Fibroblast of skin of left quadriceps (primary cell): ENCODE measurements around the gene ACOXL.
A peak's percentile ranks its signal among the peaks of the same experiment; 100 is the strongest.
"Not testable (repeated sequence)": the region's sequence is repeated elsewhere in the genome, so short reads cannot be mapped to it uniquely, and the experiment has no call there.

Experiments
- DNase-seq, 2 experiments: peaks; one replicate each; pipeline ENCODE4 v3.0.0-alpha.2; 2013; ENCODE audit warnings: low read depth in 2 of 2

ACOXL gene

GRCh38 chr2:110732422-110733413, at the start of gene ACOXL:
TSS of gene ACOXL (plus strand) at chr2:110732573. CDS start at chr2:110768390, 35,817 bp downstream.
- DNase-seq: no peak

DNA sequence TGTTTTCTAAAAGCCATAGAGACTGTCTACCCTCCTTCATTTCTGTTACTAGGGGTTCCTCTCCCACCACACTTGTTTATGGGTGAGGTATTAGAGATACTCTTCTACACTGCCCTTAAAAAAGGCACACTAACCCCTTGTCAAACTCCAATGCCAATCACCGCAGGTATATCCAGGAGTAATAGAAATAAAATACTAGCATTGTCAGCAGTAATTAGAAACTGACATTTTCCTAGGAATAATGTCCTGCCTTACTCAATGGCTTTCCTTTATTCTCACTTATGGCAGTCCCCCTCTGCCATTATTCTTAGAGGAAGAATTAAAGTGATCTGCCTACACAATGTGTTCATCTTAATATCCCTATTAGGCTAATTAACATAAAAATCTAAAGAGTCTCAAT, 49.5 kb upstream of the ACOXL start:
- DNase-seq: no peak

DNA sequence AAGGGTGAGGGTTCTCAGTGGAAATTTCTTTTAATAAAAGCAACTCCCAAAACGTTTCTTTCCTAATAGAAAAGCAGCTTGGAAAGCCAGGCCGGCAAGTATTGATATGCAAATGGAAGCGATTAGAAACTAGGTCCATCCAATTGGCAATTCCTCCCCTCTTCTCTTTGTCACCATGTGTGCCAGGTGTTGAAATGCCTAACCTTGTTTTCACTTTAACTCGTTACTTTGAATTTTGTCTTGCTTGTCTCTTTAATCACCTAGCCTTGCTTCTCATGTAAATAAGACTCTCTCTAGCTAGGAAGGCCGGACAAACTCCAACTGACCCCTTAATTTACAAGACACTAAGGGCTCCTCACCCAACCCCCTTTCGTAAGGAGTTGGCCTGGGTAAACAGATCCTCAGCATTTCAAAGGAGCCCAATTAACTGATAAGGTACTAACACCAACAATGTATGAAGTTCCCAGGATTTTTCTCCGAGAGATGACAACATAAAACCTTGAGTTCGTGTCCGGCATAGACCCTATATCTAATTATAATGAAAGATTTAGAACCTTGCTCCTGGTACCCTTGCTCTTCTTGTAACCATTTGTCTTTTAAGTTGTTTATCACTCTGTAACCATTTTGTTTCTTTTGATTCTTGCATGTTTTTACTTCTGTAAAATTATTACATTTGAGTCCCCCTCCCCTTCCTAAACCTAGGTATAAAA, 44.4 kb upstream of the ACOXL start:
- not testable (repeated sequence) for DNase-seq

GRCh38 chr2:110688594-110689091, 43.7 kb upstream of the ACOXL start:
- DNase-seq: no peak

GRCh38 chr2:110690083-110690965, 42.0 kb upstream of the ACOXL start:
- DNase-seq: no peak

DNA sequence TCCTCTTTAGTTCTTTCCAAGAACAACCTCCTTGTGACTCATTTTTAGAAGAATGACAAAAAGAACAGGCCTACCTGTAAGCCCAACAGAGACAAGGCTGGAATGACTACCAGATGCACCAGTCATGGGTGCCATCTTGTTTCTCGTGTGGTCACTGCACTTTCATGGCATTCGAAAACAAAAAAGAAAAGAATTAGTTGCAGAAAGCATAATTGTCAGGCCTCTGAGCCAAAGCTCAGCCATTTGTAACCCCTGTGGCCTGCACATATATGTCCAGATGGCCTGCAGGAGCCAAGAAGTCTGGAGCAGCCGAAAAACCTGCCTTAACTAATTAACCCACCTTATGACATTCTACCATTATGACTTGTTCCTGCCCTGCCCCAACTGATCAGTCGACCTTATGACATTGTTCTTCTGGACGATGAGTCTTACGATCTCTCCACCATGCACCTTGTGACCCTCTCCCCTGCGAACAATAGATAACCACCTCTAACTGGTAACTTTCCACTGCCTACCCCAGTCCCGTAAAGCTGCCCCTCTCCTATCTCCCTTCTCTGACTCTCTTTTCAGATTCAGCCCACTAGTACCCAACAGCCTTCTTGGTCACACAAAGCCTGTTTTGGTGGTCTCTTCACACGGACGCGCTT, 40.6 kb upstream of the ACOXL start:
- DNase-seq: no peak

DNA sequence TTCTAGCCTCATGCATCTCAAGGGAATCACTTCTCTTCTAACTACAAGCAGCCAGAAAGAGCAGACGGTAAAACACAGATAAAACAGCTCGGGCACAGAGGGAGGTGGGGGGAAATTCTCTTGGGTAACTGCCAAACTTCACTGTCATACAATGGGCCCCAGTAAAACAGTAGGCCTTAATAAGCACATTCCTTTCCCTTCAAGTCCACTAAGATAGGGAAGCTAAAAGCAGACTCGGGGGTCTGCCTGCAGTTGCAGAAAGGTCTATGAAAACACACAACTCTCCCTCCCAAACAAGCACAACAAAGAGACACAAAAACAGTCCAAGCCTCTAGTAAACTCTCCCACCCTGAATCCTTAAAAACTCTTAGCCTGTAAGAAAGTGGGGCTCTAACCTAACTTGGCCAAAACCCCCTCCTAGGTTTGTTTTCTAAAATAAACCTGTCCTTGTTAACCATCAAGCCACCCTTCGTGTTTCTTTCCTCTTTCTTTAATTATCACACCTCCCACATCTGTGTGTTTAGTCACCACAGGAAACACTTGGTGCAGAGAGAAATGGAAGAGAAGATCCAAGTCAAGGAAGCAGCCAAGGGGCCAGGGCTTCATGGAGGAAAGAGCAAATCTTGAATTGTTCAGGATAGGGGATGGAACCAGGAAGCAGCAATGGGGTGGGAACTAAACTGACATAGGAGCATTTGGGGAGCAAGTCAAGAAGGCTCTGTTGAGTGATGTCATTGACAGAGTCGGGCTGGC, 37.1 kb upstream of the ACOXL start:
- not testable (repeated sequence) for DNase-seq

GRCh38 chr2:110698253-110698652, 34.1 kb upstream of the ACOXL start:
- DNase-seq: not testable (repeated sequence)

GRCh38 chr2:110702514-110703380, 29.6 kb upstream of the ACOXL start:
- no peak for DNase-seq

GRCh38 chr2:110707386-110707965, 24.9 kb upstream of the ACOXL start:
- no peak for DNase-seq

DNA sequence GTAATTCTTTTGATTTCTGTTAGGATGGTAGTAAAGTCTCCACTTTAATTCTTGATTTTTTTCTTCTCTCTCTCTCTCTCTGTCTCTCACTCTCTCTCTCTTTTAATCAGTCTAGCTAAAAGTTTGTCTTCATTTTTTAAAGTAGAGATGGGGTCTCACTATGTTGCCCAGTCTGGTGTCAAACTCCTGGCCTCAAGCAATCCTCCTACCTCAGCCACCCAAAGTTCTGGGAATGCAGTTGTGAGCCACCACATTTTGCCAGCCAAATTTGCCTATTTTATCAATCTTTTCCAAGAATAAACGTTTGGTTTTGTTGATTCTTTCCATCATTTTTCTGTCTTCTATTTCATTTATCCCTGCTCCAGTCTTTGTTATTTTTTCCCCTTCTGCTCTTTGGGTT, 23.9 kb upstream of the ACOXL start:
- no peak for DNase-seq

DNA sequence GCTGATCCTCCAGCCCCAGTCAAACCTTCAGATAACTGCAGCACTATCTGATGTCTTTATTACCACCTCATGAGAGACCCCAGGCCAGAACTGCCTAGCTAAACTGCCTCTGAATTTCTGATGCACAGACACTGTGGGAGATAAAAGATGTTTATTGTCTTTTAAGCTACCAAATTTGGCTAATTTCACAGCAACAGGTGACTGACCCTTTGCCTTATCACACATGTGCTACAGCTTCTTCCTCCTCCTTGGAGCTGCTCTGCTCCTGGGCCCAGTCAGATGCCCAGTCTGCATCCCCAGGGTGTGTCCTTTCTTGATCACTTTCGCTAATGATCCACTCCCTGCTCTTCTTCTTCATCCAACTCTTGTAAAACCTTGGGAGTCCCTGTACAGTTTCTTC, 19.6 kb upstream of the ACOXL start:
- no peak for DNase-seq

DNA sequence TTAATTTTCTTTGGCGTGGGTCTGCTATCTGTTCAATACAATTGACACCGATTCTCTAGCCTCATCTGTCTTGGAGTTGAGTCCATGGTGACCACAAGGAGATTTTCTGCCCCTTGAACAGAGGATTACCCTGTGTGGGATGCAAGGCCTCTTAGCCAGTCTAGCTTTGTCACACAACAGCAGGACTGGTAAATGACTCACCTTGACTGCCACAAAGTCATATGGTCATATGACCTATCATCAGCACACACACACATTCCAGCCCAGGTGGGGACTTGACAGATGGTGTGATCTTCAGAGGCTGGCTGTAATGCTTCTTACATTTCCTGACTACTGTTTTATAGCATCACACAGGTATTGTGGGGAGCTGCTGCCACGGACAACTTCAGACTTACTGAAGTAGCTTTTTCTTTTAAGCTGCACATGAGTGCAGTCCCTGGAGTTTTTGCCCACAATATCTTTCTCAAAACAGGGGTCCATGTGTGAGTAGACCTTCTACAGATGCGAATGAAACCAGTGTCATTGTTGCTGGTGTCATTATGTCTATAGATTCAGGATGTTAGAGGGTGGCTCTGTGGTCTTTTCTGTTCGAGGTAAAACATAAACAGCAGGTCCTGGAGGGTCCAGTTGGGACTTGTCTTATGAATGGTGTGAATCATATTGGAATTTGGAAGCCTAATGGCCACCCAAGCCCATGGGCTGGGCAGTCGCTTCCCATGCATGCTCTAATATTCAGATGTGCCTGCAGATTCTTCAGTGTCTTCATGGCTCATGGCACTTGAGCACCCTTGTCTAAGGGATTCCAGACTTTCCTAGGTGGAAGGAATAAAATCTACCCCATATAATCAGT, 18.6 kb upstream of the ACOXL start:
- no peak for DNase-seq

DNA sequence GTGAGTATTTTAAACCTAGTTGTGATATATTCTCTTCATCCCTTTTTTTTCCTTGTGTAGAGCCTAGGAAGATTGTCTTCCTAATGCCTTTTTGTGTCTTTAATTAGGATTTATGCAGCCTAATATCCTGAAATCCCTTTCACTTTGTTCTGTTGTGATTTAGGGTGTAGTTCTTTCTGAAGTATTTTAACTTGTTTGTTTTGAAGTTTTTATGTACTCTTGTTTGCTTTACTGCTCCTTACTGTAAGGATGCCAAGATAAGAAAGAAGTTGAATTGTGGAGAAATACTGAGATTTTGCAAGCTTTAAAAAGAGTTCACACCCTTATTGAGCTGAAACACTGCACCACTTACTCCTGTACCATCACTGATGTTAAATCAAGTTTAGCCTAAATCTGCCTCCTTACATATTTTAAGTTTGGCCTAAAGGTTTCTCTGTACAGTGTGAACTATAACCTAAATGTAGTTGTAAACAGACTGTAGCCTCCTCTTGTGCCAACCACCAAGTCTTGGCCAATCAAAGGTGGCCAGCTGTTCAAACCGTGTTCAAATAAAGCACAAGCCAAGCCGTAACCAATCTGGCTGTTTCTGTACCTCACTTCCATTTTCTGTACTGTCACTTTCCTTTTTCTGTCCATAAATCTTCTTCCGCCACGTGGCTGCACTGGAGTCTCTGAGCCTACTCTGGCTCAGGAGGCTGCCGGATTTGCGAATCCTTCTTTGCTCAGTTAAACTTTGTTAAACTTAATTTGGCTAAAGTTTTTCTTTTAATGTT, 17.7 kb upstream of the ACOXL start:
- DNase-seq: no peak

GRCh38 chr2:110716959-110717645, 15.3 kb upstream of the ACOXL start:
- peak; percentile 8 to 13 for DNase-seq

DNA sequence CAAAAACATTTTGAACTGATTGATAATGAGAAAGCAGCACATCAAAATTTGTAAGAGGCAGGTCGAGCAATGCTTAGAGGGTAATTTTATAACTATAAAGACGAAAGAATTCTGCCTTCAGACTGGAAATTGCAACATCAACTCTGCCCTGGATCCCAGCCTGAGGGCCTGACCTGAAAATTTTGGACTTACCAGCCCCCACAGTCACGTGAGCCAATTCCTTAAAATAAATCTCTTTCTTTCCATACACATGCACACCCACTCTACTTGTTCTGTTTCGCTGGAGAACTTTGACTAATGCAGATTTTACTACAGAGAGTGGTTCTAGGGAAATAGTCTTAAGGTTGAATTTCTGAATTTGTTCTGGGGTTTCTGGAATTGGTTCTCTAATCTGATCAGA, 14.6 kb upstream of the ACOXL start:
- no peak for DNase-seq

DNA sequence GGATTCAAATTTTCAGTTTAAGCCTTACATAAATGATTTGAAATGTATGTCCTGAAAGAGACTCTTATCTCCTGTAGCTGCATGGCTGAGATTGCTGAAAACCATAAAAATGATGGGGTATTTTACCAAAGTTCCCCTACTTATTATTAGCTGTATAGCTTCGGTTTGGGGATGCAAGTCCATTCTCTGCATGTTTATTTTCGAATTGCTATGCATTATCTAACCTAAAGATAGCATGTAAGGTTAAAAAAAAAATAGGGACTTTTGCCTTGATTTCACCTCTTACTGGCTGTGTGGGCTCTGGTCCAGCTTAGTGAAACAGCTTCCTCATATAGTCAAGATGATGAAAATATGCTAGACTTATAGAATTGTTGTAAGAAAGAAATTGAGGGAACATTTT, 14.0 kb upstream of the ACOXL start:
- no peak for DNase-seq
